ENCODE measurements around the gene BCL11B.

BCL11B gene

GRCh38 chr14:99122521-99123125 is 149.4 kb downstream of the BCL11B start:
- no peak for DNase-seq

- no peak for DNase-seq
Measured at GRCh38 chr14:99121319-99121875, 150.6 kb downstream of the BCL11B start.

GRCh38 chr14:99120526-99121318 is 151.3 kb downstream of the BCL11B start:
- no peak for DNase-seq

- no peak for DNase-seq
Measured at GRCh38 chr14:99119554-99120525, 152.2 kb downstream of the BCL11B start.

All from amygdala (tissue), 56 donors.